Measurements from ENCODE around the gene JPH4.

- TF ChIP-seq CTCF (IDR thresholded peaks at IDR 0.05; ENCODE audit: low read depth, low read length, poor library complexity, severe bottlenecking), result no peak
- no peak for TF ChIP-seq EZH2phosphoT487 (IDR thresholded peaks at IDR 0.05; ENCODE audit: borderline replicate concordance, low read length)
Observed at GRCh38 chr14:23543403-23543802, 35.2 kb downstream of the JPH4 start.
